HEK293 (cell line): ENCODE data around the gene NFIC.
A peak's percentile ranks its signal among the peaks of the same experiment; 100 is the strongest.
"Not testable (repeated sequence)": the region's sequence is repeated elsewhere in the genome, so short reads cannot be mapped to it uniquely, and the experiment has no call there.

ENCODE experiments used
- CTCF ChIA-PET: fragments of 350-600 bp; formaldehyde crosslinking; extraction: SDS; loops from one replicate; lab custom pipeline; 2021; ENCODE audit warnings: antibody characterized with exemption; lab: Yijun Ruan, JAX
- POLR2A ChIA-PET: fragments of 300-600 bp; formaldehyde crosslinking; extraction: SDS; loops from one replicate; lab custom pipeline; 2020; ENCODE audit warnings: antibody characterized with exemption, inconsistent platforms; lab: Yijun Ruan, JAX
- H3K27ac ChIP-seq: fragments of 200-500 bp; sonication (Bioruptor generic); 2 replicates; pipeline ENCODE4 v1.5.1; 2014; ENCODE audit warnings: low read depth, low read length, control low read depth, inconsistent platforms; ENCODE audit errors: extremely low read depth
- H3K36me3 ChIP-seq, 2 experiments: fragments of 200-500 bp in 1 of 2; sonication (Bioruptor generic) in 1 of 2; 1 replicate in 1 of 2; 2 replicates in 1 of 2; pipeline ENCODE4 v1.5.1; 2014 to 2017; ENCODE audit warnings: inconsistent platforms in 2 of 2, low read length in 2 of 2; ENCODE audit not compliant: control insufficient read depth in 2 of 2, insufficient read depth in 1 of 2
- H3K4me1 ChIP-seq: fragments of 200-500 bp; sonication (Bioruptor generic); 2 replicates; pipeline ENCODE4 v1.5.1; 2014; ENCODE audit warnings: mild to moderate bottlenecking, low read length, inconsistent platforms; ENCODE audit not compliant: control insufficient read depth, insufficient read depth
- H3K4me3 ChIP-seq: 2 replicates; pipeline ENCODE4 v1.5.1; 2011; ENCODE audit warnings: low read depth, mild to moderate bottlenecking, control low read depth, low read length, moderate library complexity
- H3K9me3 ChIP-seq: fragments of 200-500 bp; sonication (Bioruptor generic); 2 replicates; pipeline ENCODE4 v1.5.1; 2014; ENCODE audit warnings: low read depth, low read length, inconsistent platforms; ENCODE audit not compliant: control insufficient read depth, insufficient read depth
- KLF8 ChIP-seq: fragments of 450-650 bp; formaldehyde crosslinking; IDR thresholded peaks from 2 replicates; pipeline ENCODE4 v1.5.1; 2016; ENCODE audit warnings: missing biosample characterization, missing genetic modification characterization
- ZBTB10 ChIP-seq: fragments of 450-650 bp; formaldehyde crosslinking; IDR thresholded peaks from 2 replicates; pipeline ENCODE4 v1.5.1; 2016; ENCODE audit warnings: missing biosample characterization, missing genetic modification characterization
- ZBTB44 ChIP-seq: fragments of 450-650 bp; IDR thresholded peaks from 2 replicates; pipeline ENCODE4 v1.5.1; 2018; ENCODE audit warnings: missing biosample characterization, mild to moderate bottlenecking, missing genetic modification characterization
- ZFHX2 ChIP-seq: fragments of 450-650 bp; formaldehyde crosslinking; conservative IDR thresholded peaks from 2 replicates; pipeline ENCODE4 v1.5.1; 2016; ENCODE audit warnings: missing biosample characterization, missing genetic modification characterization
- ZNF121 ChIP-seq: fragments of 450-650 bp; formaldehyde crosslinking; IDR thresholded peaks from 2 replicates; pipeline ENCODE4 v1.5.1; 2016; ENCODE audit warnings: missing biosample characterization, missing genetic modification characterization
- ZNF350 ChIP-seq: fragments of 450-650 bp; formaldehyde crosslinking; IDR thresholded peaks from 2 replicates; pipeline ENCODE4 v1.5.0; 2017; ENCODE audit warnings: missing biosample characterization, mild to moderate bottlenecking, missing genetic modification characterization
- ZNF548 ChIP-seq: fragments of 450-650 bp; formaldehyde crosslinking; IDR thresholded peaks from 2 replicates; pipeline ENCODE4 v1.5.1; 2016; ENCODE audit warnings: missing biosample characterization, missing genetic modification characterization

Gene NFIC

GRCh38 chr19:3375221-3376090 lies 9.1 kb downstream of the NFIC start:
- Histone ChIP-seq H3K27ac (no peak overlapping the region), H3K4me3 (no peak overlapping the region), H3K9me3 (no peaks in the 10 kb centered on the region), H3K36me3 (peaks cover 0 to 3% of the 10 kb centered on the region in 2 experiments; a peak in 2 of 3 replicates), H3K4me1 (no peaks in the 10 kb centered on the region)
- POLR2A ChIA-PET = interaction anchor here (0.6 to 1.7 kb wide), 2 partner anchors 10 to 99 kb away, joined by 3 to 4 read pairs; no protein-coding TSS in a partner anchor
- CTCF ChIA-PET = interaction anchor here (1.5 kb wide), 1 partner anchor 54 kb away, joined by 5 read pairs; no protein-coding TSS in a partner anchor
- TF ChIP-seq ZNF548 (tag by site-specific recombination) = no peak
- TF ChIP-seq ZFHX2 (tag by site-specific recombination) = 0 out of 2 replicates have a peak, but pooled peaks have one; percentile 6
- TF ChIP-seq ZBTB10 (tag by site-specific recombination) = peak; percentile 21; the same call in 1 of the 2 replicates

GRCh38 chr19:3376091-3376455 lies 9.7 kb downstream of the NFIC start:
- POLR2A ChIA-PET = not testable (repeated sequence)
- CTCF ChIA-PET = interaction anchor here (1.5 kb wide), 1 partner anchor 54 kb away, joined by 5 read pairs; no protein-coding TSS in a partner anchor

GRCh38 chr19:3378352-3379150 lies 12.2 kb downstream of the NFIC start:
- ChIA-PET CTCF (interaction anchor here (0.7 to 1.1 kb wide), 2 partner anchors 14 to 33 kb away, joined by 3 read pairs; no protein-coding TSS in a partner anchor), POLR2A (no interaction called here)
- H3K27ac ChIP-seq = no peak overlapping the region
- no peaks in the 10 kb centered on the region for H3K4me1 ChIP-seq
- peaks cover 0 to 21% of the 10 kb centered on the region in 2 experiments; a peak in 2 of 3 replicates for H3K36me3 ChIP-seq
- H3K9me3 ChIP-seq = no peaks in the 10 kb centered on the region
- peak; percentile 22; the same call in 1 of the 2 replicates for TF ChIP-seq KLF8 (tag by site-specific recombination)
- TF ChIP-seq ZNF350 = no peak
- H3K4me3 ChIP-seq = no peak overlapping the region

More at GRCh38 chr19:3376091-3376455, 9.7 kb downstream of the NFIC start:
- not testable (repeated sequence) for H3K36me3 ChIP-seq, H3K9me3 ChIP-seq, H3K27ac ChIP-seq, H3K4me3 ChIP-seq, H3K4me1 ChIP-seq
- TF ChIP-seq ZNF121 = peak; percentile 98

- no peak for TF ChIP-seq ZBTB44 (tag by site-specific recombination)
- TF ChIP-seq, all 188 proteins: peak for 0
- CTCF ChIA-PET = interaction anchor here (0.8 kb wide), 1 partner anchor 29 kb away, joined by 3 read pairs; no protein-coding TSS in a partner anchor
- H3K4me3 ChIP-seq = no peak overlapping the region
- no peaks in the 10 kb centered on the region for H3K9me3 ChIP-seq
- H3K27ac ChIP-seq = no peak overlapping the region
- peaks cover 0 to 23% of the 10 kb centered on the region in 2 experiments; a peak in 2 of 3 replicates for H3K36me3 ChIP-seq
- POLR2A ChIA-PET = no interaction called here
- no peaks in the 10 kb centered on the region for H3K4me1 ChIP-seq
Observed at GRCh38 chr19:3380829-3381228, 14.4 kb downstream of the NFIC start.
